NCI-H128 (cell line): ENCODE results near the gene MS4A12.
"Not testable (repeated sequence)": the region's sequence is repeated elsewhere in the genome, so short reads cannot be mapped to it uniquely, and the experiment has no call there.

ENCODE experiments used
- DNase-seq: peaks from one replicate; lab custom pipeline; 2025; ENCODE audit not compliant: unreplicated experiment; lab: John Stamatoyannopoulos, UW

The MS4A12 gene

DNA sequence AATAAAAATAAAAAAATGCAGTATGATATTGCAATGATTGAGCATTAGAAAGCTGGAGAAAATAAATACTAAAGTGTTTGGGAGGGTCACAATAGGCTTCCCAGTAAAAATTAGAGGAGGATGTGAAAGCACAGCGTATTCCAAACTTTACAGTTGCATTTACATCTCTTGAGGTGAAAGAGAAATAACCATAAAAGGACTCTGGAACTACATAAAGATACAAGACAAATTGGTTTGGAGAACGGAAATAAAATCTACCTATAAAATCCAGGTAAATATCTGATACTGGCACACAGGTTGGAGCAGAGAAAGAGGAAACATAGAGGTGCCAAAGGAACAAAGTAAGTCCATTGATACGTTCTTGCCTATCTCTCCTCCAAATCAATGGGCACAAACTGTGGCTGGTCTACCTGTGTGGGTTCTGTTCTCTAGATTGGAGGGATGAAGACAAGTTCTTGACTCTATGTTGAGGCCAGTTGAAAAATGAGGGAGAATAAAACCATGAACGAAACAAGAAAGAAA is at the start of gene MS4A12:
Gene MS4A12 (plus strand): TSS at position 291 of the 522 bp plus-strand sequence. CDS start 4,541 bp downstream, outside the sequence.
- DNase-seq = no peak

DNA sequence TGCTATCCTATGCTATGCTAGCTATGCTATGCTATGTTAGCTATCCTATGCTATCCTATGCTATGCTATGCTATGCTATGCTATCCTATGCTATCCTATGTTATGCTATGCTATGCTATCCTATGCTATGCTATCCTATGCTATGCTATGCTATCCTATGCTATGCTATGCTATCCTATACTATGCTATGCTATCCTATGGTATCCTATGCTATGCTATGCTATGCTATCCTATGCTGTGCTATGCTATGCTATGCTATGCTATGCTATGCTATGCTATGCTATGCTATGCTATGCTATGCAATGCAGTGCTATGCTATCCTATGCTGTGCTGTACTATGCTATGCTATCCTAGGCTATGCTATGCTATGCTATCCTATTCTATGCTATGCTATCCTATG is 45.5 kb upstream of the MS4A12 start:
- no peak for DNase-seq

- DNase-seq = no peak
Observed at GRCh38 chr11:60447846-60448245, 44.7 kb upstream of the MS4A12 start.

- DNase-seq = not testable (repeated sequence)
Observed at GRCh38 chr11:60451185-60451584, 41.4 kb upstream of the MS4A12 start.

GRCh38 chr11:60454212-60454611 is 38.4 kb upstream of the MS4A12 start:
- DNase-seq = no peak

- DNase-seq = no peak
Observed at GRCh38 chr11:60455531-60456042, 37.0 kb upstream of the MS4A12 start, which contains the start of gene MS4A1. Gene MS4A1 (plus strand): TSS chr11:60455847. CDS start chr11:60462375, 6,528 bp downstream.

DNA sequence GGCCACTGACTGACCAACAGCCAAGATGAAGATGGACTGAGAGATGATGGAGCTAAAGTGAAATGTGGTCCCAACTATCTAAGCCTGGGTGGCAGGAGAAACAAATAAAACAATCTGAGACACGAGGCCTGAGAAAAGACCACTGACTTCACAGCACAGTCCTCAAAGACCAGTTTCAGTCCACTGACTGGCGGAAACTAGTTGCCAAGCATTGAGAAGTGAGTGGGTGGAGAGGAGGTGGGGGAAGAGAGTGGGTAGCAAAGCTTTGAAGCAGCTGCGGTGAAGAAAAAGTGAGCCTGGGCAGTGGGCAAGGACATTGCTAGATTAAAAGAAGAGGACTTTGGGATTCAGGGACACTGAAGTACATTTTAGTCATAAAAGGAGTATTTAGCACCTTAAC is 35.0 kb upstream of the MS4A12 start:
- no peak for DNase-seq

- no peak for DNase-seq
Observed at GRCh38 chr11:60459345-60459744, 33.2 kb upstream of the MS4A12 start.

GRCh38 chr11:60468829-60469228 is 23.7 kb upstream of the MS4A12 start:
- no peak for DNase-seq

- no peak for DNase-seq
Observed at GRCh38 chr11:60469723-60470122, 22.9 kb upstream of the MS4A12 start.

DNA sequence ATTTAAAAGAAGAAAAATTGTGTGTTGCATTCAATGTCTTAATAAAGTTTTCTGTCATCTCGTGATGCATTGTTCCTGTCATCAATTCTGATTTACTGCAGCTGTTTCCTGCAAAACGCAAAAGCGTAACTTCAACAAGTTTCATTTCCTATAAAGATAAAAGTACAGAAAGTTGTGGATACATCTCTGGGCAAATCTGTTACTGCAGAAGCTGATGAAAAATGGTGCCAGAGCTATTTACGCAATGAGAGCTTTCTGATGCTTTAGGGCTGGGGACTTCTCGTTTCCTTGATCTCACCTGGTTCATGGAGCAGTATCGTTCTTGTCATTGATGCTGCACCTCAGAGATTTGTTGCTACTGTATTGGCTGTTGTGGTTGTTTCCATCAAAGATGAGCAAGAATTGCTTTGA is 15.5 kb upstream of the MS4A12 start:
- DNase-seq = no peak

GRCh38 chr11:60482361-60482760 is 10.2 kb upstream of the MS4A12 start:
- no peak for DNase-seq

DNA sequence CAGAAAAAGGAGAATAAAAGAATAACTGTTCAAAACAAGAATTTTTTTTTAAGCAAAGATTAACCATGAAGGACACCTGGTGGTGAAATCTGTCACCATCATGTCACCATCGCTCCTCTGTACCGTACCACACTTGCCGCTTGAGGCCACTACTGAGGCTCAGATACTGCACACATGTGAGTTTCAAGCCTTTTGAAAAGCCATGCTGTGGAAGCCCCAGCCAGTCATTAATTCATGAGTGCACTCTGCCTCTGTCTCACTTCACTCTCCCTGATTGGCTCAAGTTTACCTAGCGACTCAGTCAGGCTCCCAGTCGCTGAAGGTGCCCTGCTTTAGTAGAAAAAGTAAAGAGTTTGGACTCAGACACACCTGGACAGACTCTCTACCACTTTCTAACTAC is 6.6 kb upstream of the MS4A12 start:
- no peak for DNase-seq

- no peak for DNase-seq
Observed at GRCh38 chr11:60493454-60493853, 876 bp downstream of the MS4A12 start.

DNA sequence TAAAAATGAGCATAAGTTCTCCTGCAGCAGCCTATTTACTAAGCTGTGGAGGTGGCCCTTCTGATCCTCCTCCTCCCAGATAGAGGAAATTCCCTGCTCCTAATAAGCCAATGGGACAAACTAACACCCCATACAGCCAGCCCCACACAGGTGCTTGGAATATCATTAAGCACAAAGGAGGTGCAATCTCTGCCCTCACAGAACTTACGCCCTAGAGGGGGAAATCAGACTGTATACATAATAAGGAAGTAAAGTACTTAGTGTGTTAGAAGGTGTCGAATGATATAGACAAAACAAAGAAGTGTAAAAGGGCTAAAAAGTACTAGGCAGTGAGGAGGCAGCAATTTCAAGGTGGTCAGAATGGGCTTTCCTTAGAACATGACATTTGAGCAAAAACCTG is 5.8 kb downstream of the MS4A12 start:
- no peak for DNase-seq

- no peak for DNase-seq
Observed at GRCh38 chr11:60498853-60499252, 6.3 kb downstream of the MS4A12 start.

DNA sequence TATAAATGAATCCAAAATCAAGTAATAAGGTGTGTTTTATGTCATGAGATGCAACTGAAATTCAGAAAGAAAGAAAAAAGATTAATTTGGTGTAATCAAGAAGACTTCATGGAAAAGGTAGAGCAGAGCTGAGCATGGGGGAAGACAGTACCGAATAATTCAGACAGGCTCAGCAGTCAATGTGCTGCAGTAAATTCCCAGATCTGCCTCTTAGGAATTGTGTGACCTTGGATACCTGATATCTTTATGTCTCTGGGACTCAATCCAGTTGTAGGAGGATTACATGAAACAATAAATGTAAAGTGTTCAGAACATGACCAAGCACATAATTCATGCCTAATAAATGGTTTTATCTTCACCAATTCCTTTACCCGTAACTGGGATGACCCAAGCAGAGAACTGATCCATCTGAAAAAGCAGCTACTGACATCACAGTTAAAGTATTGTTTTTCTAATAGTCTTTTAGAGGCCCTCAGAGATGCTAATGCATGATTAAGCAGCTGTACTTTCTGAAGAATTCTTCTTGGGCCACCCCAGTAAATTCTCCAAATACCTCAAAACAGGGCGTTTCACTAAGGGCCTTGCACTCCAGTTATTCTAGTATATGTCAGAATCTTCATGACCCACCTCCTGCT is 7.8 kb downstream of the MS4A12 start:
- no peak for DNase-seq

- no peak for DNase-seq
Observed at GRCh38 chr11:60502221-60502775, 9.7 kb downstream of the MS4A12 start.

DNA sequence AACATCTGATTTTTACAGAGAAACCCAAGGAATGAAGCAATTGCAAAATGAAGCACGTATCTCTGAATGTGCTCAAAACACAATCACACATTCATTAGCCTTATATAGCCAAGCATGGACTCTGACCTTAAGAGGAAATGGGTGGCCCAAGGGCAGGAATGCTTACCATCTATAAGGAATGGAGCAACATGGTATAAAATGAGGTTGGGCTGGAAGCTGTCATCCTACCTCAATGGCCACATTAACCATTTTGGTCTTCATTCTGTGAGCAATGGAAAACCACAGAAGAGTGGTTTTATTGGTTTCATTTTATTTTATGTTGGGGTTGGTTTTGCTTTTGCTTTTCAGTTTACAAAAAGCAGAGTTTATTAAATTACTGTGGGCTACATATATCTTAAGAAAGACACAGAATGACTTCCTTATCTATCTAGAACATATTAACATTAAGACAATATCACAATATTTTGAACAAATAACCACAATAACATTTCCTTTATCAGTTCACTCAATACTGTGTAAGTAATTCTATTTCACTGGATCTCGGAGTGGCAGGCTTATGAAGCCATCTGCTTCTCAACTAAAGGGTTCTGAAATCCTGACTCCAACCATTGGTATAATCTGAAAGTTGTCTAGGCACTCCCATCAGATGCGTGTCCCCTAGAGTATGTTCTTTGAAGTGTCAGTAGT is 11.8 kb downstream of the MS4A12 start:
- DNase-seq = no peak

DNA sequence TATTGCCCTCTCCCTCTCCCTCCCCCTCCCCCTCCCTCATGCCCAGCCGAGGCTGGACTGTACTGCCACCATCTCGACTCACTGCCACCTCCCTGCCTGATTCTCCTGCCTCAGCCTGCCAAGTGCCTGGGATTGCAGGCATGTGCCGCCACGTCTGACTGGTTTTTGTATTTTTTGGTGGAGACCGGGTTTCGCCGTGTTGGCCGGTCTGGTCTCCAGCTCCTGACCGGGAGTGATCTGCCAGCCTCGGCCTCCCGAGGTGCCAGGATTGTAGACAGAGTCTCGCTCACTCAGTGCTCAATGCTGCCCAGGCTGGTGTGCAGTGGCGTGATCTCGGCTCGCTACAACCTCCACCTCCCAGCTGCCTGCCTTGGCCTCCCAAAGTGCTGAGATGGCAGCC is 17.0 kb downstream of the MS4A12 start:
- DNase-seq = not testable (repeated sequence)

GRCh38 chr11:60510209-60510608 is 17.6 kb downstream of the MS4A12 start:
- not testable (repeated sequence) for DNase-seq

GRCh38 chr11:60511393-60511792 is 18.8 kb downstream of the MS4A12 start:
- DNase-seq = no peak
